GM18861 (cell line): ENCODE results near the gene ST6GAL1.

Experiments used
- ATAC-seq: cut with Tn5 transposase; IDR thresholded peaks from one replicate; pipeline ENCODE4 v1.9.1; 2021; ENCODE audit not compliant: unreplicated experiment

Gene ST6GAL1

DNA sequence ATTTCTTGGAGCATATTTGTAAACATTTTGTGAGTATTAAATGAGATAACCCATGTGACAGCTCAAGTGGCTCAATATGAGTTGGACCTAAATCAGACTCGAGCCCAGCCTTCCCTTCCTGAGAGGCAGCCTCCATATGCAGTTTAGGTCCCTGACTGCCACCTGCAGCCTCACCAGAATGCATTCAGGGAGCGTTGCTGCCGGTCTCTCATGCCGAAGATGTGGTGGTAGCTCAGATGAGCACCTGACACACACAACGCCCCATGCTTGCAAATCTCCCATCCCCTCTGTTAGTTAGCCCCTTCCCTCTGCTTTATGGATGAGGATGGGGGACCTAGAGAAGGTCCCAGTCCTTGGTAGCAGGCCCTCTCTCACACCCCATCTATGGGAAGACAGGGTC, 9.2 kb downstream of the ST6GAL1 start:
- no peak for ATAC-seq

DNA sequence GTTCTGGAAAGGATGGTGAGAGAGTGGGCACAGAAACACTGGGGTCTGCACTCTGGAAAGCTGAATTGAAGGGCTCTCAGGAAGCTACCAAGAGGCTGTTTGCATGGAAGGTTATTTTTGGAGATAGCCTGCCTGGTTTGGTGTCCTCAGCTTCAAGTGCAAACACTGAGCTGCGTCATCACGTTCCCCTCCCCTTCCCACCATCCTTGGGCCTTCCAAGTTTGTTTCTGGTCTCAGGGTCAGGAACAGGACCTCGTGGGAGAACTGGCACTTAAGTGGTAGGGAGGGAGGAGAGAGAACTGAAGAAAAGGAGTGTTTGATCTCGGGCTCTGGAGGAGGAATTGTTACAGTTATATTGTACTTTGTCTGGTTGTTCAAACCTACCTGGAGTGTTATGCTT, 10.6 kb downstream of the ST6GAL1 start:
- ATAC-seq = no peak

DNA sequence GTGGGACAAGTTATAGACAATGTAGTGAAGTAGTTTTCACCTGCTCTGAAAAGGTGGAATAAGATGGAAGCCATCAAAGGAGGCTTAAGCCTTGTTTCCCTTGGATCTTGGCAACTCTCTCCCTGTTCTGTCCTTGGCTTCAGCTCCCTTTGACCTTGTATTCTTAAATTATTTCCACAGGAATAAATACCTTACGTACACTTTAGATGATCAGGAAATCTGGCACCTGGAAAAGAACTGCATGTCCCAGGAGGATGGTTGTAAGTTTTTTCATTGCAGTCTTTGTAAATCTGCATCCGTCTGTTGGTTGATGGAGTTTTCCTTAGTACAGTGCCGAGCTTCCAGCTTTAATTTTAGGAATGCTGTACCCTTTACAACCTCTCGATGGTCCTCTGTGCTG, 11.8 kb downstream of the ST6GAL1 start:
- no peak for ATAC-seq

DNA sequence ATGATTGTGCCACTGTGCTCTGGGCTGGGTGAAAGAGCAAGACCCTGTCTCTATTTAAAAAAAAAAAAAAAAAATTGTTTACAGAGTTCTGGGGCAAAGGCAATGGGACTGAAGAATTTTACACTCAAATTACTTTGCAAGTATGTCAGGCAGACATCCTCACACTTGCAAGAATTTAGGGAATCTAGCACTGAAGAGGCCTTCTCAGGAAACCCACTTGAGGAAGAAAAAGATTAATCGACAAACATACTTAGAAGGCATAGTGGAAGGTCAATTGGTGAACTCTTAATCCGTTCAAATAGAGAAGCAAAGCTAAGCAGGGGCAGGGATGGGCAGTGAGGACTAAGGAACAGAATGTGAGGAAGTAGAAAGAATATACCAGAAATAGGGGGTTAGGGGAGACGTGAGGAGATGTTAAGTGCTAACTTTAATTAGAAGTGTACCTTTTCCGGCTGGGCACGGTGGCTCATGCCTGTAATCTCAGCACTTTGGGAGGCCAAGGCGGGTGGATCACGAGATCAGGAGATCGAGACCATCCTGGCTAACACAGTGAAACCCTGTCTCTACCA, 15.0 kb downstream of the ST6GAL1 start:
- no peak for ATAC-seq

DNA sequence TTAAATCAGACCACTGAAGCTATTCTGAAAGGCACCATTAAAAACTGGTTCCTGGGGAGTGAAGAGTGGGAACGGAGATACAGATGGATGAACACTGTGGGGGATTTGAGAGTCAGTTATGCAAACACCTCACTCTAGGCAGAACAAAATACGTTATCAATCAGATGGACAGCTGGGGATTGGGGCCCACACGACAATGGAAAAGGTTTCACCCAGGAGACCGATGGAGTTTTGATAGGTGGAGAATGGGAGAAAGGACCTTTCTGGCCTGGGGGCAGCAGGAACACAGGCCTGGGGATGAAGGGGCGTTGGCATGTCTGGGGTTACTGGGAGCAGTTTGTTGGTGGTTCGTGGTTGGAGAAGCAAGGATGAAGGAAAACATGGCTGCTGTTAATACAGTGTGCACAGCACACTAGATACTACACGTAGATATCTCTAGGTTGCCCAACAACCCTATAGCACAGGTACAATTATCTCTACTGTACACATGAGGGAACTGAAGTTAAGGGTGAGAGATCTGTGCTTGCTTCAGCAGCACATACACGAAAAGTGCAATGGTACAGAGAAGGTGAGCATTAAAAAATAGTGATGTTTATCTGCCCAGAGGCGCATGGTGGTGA, 16.5 kb downstream of the ST6GAL1 start:
- ATAC-seq = peak; percentile 73

DNA sequence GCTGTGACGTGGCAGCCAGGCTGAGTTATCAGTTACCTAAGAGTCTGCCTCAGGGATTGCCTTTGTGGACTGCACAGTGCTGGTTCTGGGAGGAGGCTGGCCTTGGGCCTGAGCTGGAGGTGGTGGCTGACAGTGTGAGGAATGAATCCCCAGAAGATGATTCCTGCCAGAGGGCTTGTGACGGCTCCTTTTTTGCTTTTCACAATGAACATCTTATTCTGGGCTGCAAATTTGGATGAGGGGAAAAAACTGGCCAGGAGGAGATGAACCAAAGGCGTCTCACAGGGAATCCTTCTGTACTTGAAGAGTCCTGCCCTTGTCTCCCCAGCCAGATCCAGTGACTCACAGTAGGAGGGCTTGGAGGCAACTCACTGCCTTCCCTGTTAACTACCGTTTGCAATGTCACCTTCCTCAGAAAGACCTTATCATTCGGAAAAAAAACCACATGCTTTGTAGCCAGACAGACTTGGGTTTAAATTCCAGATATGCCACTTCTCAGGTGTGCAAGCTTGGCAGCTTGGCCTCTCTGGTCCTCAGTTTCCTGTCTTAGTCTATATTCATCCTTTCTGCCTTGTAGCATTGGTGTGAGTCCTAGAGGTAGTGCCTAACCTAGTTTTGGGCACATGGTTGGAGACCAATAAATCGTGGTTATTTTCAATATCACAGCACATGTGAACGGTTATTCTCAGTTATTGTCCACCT, 19.1 kb downstream of the ST6GAL1 start:
- ATAC-seq = no peak

DNA sequence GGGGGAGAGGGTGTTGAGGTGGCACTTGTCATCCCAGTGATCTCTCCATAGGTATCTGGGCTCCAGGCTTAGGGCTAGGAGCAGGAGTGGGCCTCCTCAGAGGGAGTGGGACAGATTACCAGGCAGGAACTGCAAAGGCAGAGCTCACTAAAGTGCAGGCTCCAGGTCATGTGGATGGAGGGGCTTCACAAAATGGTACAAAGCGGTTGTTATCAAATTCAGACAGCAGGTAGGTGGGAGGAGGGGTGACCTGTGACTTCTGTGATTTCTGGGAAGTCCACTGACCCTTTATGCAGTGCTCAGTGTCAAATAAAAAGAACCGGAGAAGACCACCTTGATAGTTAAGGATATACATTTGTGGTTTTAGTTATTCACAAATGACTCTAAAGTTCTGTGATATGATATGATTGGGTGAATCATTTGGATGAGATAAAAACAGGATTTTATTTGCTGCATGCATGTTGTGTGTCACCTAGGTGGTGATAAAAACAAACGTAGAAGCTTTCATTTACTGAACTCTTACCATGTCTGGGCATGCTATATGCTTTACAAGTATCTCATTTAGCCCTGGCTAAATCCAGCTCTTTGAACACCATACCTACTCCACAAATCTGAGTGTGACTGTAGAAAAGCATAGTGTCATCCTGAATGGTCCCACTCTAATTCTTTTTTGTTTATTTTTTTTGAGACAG, 20.2 kb downstream of the ST6GAL1 start:
- no peak for ATAC-seq

DNA sequence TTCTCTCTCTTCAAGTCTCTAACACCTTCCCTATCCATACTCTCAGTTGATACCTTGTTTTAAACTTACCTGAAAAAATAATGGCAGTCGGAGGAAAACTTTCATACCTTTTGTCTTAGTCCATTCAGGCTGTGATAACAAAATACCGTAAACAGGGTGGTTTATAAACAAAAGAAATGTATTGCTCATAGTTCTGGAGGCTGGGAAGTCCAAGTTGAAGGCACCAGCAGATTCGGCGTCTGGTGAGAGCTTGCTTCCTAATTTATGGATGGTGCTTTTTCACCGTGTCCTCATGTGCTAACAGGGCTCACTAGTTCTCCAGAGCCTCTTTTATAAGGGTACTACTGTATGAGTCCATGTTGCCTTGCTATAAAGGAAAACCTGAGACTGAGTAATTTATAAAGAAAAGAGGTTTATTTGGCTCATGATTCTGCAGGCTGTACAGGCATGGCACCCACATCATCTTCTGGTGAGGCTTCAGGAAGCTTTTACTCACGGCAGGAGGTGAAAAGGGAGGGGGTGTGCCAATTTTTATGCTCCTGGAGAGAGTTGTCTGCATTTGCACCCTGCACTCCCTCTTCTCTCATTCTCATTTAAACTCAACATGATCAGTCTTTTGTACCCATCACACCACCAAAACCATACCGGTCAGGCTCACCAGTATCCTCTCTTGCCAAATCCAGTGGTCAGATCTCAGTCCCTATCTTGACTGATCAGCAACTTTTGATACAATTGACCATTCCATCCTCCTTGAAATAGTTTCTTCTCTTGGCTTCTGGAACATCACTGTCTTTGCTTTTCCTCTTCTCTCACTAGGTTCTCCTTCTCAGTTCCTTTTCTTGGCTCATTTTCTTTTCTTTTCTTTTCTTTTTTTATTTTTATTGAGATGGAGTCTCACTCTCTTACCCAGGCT, 21.6 kb downstream of the ST6GAL1 start:
- no peak for ATAC-seq

DNA sequence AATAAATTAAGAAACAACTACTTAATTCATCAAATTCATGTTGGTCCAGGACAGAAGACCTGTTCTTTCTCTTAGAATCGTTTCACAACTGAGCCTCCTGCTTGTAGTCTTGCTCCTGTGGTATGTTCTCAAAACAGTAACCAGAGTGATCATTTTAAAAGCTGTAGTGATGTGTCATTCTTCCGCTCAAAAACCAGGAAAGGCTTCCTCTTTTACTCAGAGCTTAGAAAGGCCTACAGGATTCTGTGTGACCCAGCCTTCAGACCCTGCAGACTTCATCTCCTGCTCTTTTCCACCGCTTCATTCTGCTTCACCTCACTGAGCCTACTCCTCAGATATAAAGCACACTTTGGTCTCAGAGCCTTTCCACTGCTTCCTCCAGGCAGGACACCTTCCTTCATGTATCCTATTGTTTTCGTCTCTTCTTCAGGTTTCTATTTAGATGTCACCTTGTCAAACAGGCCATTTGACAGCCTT, 22.7 kb downstream of the ST6GAL1 start:
- no peak for ATAC-seq

DNA sequence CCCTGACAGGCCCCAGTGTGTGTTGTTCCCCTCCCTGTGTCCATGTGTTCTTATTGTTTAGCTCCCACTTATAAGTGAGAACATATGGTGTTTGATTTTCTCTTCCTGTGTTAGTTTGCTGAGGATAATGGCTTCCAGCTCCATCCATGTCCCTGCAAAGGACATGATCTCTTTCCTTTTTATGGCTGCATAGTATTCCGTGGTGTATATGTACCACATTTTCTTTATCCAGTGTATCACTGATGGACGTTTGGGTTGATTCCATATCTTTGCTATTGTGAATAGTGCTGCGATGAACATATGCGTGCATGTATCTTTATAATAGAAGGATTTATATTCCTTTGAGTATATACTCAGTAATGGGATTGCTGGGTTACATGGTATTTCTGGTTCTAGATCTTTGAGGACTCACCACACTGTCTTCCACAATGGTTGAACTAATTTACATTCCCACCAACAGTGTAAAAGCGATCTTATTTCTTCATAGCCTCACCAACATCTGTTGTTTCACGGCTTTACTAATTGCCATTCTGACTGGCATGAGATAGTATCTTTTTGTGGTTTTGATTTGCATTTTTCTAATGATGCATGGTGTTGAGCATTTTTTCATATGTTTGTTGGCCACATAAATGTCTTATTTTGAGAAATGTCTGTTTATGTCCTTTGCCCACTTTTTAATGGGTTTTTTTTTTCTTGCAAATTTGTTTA, 23.8 kb downstream of the ST6GAL1 start:
- peak; percentile 45 for ATAC-seq

DNA sequence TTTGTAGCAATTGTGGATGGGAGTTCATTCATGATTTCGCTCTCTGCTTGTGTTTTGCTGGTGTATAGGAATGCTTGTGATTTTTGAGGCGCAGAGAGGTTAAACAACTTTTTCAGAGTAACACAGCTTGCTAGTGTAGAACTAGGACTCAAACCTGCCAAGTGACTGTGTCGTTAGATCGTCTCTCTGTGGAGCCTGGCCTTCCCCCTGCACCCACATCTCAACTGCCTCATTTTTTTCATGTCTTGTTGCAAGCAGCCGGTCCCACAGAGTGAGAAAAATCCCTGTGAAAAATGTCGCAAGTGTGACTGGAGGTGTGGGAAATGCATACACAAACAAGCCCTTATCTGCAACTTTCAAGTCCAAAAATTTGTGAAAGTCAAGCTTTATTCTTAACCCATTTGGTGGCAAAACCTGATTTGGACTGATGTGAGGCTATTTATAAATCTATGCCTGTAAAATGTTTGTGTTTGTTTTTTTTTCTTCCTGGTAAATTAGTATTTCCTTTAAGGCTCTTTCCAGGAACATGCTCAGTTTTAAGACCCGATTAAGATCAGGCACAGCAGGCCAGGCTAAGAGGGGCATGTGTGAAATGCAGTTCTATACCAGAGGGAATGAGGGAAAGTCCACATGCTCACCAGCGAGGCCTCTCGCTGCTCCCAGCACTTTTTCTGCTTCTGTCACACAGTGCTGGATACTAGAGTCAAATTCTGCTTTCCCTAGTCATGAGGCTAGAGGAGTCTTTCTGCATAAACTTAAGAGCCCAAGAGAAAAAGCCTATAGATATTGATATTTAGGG, 25.8 kb downstream of the ST6GAL1 start:
- ATAC-seq = no peak

DNA sequence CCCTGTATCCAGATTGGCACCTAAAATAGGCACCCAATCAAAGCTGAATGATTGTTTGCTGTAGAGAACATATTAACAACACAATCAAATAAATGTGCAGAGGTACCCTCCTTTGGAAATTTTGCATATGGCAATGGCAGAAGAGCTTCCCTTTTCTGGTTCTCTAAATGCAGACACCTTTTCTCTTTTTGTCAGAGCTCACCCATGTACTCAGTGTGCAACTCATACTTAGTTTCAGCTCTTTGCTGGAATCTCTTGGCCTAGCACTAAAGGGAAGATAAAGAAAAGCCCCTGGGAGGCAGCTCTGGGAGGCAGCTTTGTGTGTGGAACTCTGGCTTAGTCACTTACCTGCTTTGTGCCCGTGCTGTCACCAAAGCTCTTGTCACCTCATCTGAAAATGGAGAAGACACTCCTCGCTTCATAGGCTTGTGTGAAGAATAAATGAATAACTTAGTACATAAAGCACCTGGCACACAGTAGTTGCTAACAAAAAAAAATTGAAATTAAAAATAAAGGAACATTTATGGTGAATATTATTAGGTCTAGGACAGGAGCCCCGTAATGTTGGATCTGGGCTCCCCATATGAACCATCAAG, 28.8 kb downstream of the ST6GAL1 start:
- ATAC-seq = no peak

DNA sequence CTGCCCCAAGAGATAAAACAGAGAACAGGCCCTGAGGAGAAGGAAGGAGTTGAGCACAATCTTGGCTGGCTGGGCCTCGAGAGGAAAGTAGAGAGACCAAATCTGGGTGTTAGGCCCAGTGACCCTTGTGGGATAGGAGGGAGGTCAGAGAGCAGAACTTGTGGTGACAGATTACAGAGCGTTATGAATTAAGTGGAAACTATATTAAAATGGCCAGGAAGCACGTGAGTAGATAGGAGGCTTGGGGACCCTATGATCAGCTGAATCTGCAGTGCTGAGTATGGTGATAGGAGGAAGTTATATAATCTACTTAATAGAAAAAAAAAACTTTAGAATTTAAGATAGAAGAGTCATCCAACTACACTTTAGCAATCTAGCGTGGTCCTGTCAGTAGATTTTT, 30.0 kb downstream of the ST6GAL1 start:
- no peak for ATAC-seq

DNA sequence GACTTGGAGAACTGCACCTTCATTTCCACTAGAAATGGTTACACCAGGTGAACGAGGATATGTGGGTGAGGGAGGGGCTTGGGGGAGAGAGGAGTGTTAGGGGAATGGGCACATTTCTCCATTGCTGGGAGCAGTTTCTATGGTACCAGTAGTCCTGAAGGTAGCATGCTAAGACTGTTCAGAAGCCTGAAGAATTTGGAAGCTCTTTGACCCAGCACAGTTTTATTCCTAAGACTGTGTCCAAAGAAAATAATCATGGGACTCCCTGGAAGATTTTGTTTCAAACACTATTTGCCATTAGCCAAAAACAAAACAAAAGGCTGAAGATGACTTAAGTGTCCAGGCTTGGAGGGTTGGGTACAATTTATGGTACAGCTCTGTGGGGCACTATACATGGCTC, 32.1 kb downstream of the ST6GAL1 start:
- no peak for ATAC-seq

DNA sequence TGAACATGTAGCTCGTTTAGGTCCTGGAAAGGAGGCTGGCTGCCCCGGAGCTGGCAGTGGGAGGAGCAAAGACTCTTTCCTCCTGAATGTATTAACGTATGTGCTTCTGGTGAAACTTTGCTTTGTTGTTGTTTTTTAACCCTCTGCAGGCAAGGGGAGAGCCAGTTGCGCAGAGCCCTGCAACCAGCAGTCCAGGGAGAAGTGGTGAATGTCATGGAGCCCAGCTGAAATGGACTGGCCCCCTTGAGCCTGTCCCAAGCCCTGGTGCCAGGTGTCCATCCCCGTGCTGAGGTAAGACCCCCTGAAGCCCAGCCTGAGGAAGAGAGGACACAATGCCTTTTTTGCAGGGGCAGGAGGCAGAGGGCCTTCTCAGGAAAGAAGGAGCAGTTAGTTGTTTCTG, 33.3 kb downstream of the ST6GAL1 start:
- no peak for ATAC-seq

DNA sequence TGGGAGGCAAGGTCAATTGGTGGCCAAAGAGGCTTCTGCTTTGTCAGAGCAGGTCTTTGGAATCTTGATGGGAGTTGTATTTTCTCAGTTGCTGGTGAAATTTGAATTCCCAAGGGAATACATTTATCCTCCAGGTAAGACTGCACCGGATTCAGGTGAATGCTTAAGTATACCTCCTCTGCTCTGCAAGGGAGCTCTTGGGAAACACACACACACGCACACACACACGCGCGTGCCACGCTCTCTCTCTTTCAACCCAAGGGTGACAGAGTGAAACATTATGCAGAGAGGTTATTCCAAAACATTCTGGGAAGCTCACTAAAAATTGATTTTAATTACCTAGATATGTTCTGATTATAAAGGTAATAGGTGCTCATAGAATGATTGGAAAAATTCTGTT, 33.7 kb downstream of the ST6GAL1 start:
- no peak for ATAC-seq

DNA sequence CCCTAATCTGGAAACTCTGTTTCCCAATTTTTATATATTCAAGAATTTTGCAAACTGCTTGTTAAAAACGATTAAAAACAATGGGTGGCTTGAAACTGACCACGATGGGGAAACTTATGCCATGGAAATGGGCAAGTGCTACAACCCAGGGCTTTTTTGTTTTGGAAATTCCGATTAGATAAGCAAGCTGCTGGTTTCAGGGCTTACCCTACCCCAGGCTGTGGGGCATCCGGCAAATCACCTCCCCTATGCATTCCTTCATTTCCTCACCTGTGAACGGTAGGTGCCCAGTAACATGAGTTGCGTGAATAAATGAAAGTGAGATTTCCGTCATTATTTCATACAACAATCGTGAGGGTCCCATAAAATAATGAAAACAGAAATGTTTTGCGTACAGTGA, 34.3 kb downstream of the ST6GAL1 start:
- ATAC-seq = no peak

DNA sequence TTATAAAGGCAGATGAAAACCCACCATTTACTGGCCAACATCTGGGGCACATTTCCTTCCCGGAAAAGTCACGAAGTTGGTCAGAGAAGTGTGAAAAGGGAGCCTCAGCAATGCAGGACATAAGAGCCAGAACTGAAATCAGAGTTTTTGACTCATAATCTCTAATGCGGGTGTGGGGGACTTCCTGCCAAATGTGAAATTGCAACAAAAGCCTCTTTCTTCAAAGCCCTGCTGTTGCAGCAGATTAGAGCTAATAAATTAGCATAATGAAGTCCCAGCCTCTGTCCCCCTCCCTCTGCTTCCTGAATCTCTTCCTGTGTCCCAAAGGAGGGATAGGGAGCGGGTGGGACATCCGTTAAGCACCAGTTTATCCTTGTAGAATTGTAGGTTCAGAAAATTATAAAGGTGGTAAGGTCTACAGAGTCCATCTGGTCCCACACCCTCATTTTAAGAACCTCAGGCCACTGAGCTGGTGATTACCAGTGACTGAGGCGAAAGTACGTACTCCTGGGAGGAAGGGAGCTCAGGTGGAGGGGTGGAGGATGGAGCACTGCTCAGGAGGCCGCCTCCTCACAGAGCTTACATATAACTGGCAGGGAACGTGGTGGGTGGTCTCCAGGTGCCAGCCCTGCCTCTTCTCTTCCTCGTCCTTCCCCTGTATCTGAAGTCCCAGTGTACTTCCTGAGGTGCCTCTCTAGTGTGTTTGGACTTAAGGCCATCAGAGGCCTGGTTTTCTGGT, 35.0 kb downstream of the ST6GAL1 start:
- ATAC-seq = no peak
